ENCODE measurements around the gene USP40.

USP40 gene

DNA sequence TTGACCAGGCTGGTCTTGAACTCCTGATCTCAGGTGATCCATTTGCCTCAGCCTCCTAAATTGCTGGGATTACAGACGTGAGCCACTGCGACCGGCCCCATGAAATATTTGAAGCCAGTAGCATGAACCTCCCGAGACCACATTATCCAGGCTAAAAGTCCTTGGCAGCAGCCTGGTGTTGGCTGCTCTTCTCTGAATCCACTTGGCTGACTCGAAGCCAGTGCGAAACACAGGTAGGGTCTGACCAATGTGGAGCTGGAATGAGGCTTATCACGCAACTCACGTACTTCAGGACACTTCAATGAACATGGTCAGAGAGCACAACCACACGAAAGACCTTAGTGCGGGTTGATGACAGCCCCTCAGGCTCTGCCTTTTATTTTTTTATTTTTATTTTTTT, 38.4 kb downstream of the USP40 start:
- TF ChIP-seq, protein P1, sequence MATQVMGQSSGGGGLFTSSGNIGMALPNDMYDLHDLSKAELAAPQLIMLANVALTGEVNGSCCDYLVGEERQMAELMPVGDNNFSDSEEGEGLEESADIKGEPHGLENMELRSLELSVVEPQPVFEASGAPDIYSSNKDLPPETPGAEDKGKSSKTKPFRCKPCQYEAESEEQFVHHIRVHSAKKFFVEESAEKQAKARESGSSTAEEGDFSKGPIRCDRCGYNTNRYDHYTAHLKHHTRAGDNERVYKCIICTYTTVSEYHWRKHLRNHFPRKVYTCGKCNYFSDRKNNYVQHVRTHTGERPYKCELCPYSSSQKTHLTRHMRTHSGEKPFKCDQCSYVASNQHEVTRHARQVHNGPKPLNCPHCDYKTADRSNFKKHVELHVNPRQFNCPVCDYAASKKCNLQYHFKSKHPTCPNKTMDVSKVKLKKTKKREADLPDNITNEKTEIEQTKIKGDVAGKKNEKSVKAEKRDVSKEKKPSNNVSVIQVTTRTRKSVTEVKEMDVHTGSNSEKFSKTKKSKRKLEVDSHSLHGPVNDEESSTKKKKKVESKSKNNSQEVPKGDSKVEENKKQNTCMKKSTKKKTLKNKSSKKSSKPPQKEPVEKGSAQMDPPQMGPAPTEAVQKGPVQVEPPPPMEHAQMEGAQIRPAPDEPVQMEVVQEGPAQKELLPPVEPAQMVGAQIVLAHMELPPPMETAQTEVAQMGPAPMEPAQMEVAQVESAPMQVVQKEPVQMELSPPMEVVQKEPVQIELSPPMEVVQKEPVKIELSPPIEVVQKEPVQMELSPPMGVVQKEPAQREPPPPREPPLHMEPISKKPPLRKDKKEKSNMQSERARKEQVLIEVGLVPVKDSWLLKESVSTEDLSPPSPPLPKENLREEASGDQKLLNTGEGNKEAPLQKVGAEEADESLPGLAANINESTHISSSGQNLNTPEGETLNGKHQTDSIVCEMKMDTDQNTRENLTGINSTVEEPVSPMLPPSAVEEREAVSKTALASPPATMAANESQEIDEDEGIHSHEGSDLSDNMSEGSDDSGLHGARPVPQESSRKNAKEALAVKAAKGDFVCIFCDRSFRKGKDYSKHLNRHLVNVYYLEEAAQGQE (IDR thresholded peaks at IDR 0.05; ENCODE audit: insufficient read depth in 1 of 2, low read depth in 2 of 2, low read length in 2 of 2): no peak
- no peak for TF ChIP-seq SIN3A (IDR thresholded peaks at IDR 0.05; ENCODE audit: borderline replicate concordance, insufficient read depth, low read length)
- no peak for TF ChIP-seq FOXP2 (optimal IDR thresholded peaks at IDR 0.05; ENCODE audit: borderline replicate concordance, extremely low read depth, extremely low read length, insufficient read depth)
- no peak for TF ChIP-seq TAF1 (IDR thresholded peaks at IDR 0.05; ENCODE audit: borderline replicate concordance, insufficient read depth, low read length)
- no peak for TF ChIP-seq POLR2AphosphoS5 (IDR thresholded peaks at IDR 0.05; ENCODE audit: low read depth, low read length)

- TF ChIP-seq SIN3A (IDR thresholded peaks at IDR 0.05; ENCODE audit: borderline replicate concordance, insufficient read depth, low read length) (no peak), POLR2AphosphoS5 (IDR thresholded peaks at IDR 0.05; ENCODE audit: low read depth, low read length) (no peak), FOXP2 (optimal IDR thresholded peaks at IDR 0.05; ENCODE audit: borderline replicate concordance, extremely low read depth, extremely low read length, insufficient read depth) (no peak)
Observed at GRCh38 chr2:233525791-233526190, 40.8 kb downstream of the USP40 start.

DNA sequence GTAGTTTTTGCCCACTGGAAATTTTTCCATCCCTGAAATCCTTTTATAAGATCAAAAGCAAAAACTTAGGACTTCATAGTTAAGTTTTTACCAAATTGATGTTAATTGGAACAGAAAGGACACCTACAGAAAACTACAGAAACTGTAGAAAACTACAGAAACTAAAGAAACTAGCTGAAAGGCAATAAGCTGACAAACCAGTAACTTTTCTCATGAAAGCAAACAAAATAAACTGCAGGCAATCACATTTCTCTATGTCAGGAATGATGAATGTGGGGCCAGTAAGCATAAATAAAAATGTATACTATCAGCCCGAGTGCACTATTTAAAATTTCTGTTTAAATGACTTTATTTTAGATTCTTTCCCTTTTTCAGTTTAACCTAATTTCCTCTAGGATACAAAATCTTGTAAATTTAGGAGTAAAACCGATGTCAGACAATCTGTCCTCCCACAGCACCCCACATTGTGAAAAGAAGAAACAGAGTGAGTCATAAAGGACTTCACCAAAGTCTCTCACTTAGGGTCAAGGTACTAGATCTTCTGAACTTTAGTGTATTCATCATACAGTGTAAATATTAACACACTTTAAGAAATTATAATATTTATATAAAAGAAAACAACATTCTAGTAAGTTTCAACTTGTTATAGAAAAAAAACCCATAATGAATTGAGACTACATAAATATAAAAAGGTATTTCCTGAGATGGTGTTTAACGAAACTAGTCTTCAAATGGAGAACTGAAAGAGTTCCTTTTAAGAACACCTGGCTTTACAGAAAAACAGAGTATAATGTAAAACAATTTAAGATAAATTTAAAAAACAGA, 46.6 kb downstream of the USP40 start:
- TF ChIP-seq, protein P1 (IDR thresholded peaks at IDR 0.05; ENCODE audit: insufficient read depth in 1 of 2, low read depth in 2 of 2, low read length in 2 of 2): no peak
- TF ChIP-seq POLR2AphosphoS5 (IDR thresholded peaks at IDR 0.05; ENCODE audit: low read depth, low read length) (no peak), FOXP2 (optimal IDR thresholded peaks at IDR 0.05; ENCODE audit: borderline replicate concordance, extremely low read depth, extremely low read length, insufficient read depth) (no peak), SIN3A (IDR thresholded peaks at IDR 0.05; ENCODE audit: borderline replicate concordance, insufficient read depth, low read length) (no peak), TAF1 (IDR thresholded peaks at IDR 0.05; ENCODE audit: borderline replicate concordance, insufficient read depth, low read length) (no peak)

GRCh38 chr2:233513953-233514655, 52.5 kb downstream of the USP40 start:
- TF ChIP-seq SIN3A (IDR thresholded peaks at IDR 0.05; ENCODE audit: borderline replicate concordance, insufficient read depth, low read length) (no peak), TAF1 (IDR thresholded peaks at IDR 0.05; ENCODE audit: borderline replicate concordance, insufficient read depth, low read length) (no peak), POLR2AphosphoS5 (IDR thresholded peaks at IDR 0.05; ENCODE audit: low read depth, low read length) (no peak), FOXP2 (optimal IDR thresholded peaks at IDR 0.05; ENCODE audit: borderline replicate concordance, extremely low read depth, extremely low read length, insufficient read depth) (no peak)
- TF ChIP-seq, protein P1 (IDR thresholded peaks at IDR 0.05; ENCODE audit: insufficient read depth in 1 of 2, low read depth in 2 of 2, low read length in 2 of 2): no peak

DNA sequence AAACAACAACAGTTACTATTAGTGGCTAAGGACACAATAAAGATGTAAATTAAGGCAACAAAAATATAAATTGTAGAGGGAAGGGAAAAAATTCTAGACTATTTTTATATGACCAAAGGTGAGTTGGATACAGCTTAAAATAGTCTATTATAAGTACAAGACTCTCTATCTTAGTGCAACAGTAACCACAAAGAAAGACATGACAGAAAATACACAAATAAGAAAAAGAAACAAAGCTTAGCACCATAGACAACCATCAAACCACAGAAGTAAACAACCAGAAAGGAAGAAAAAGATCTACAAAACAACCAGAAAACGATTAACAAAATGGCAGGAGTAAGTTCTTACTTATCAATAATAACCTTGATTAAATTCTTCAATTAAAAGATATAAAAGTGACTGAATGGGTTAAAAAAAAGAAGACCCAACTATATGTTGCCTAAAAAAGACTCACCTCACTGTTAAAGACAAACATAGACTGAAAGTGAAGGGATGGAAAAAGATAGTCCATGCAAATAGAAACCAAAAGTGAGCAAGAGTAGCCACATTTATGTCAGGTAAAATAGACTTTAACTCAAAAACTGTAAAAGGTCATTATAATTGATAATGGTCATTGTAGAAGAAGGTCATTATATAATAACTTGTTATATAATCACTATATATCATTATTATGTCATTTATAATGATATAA, 62.5 kb downstream of the USP40 start:
- TF ChIP-seq SIN3A (IDR thresholded peaks at IDR 0.05; ENCODE audit: borderline replicate concordance, insufficient read depth, low read length) (no peak), FOXP2 (optimal IDR thresholded peaks at IDR 0.05; ENCODE audit: borderline replicate concordance, extremely low read depth, extremely low read length, insufficient read depth) (no peak), POLR2AphosphoS5 (IDR thresholded peaks at IDR 0.05; ENCODE audit: low read depth, low read length) (no peak), TAF1 (IDR thresholded peaks at IDR 0.05; ENCODE audit: borderline replicate concordance, insufficient read depth, low read length) (no peak)
- TF ChIP-seq, protein P1 (IDR thresholded peaks at IDR 0.05; ENCODE audit: insufficient read depth in 1 of 2, low read depth in 2 of 2, low read length in 2 of 2): no peak

Data from PFSK-1 (cell line).